Measurements from ENCODE around the gene OTUB1. TPM values are rescaled to one million over a fixed set of nuclear protein-coding genes. Genes with fewer than 3 reads are reported as not detected.
A peak's percentile ranks its signal among the peaks of the same experiment; 100 is the strongest.

OTUB1 gene
- total and polyA plus RNA-seq, 2 experiments from 2014 or later, result 48.3 to 123 TPM

GRCh38 chr11:64000026-64000739, 13.9 kb downstream of the OTUB1 start:
- Histone ChIP-seq H3K9me2 (ENCODE audit: insufficient read depth) (no peaks in the 10 kb centered on the region), H3K27me3 (replicated peaks; ENCODE audit: insufficient read depth) (no peaks in the 10 kb centered on the region), H2AFZ (peak overlapping the region; percentile 55; the same call in 1 of the 2 replicates), H3K27ac (no peak overlapping the region), H3K9ac (peak overlapping the region; percentile 37), H3K9me3 (ENCODE audit: low read depth) (no peaks in the 10 kb centered on the region), H4K20me1 (ENCODE audit: insufficient read depth) (no peaks in the 10 kb centered on the region), H3K36me3 (ENCODE audit: low read depth) (no peaks in the 10 kb centered on the region), H3K4me2 (ENCODE audit: unreplicated experiment) (peak overlapping the region; percentile 82), H3F3A (ENCODE audit: insufficient read depth) (no peaks in the 10 kb centered on the region), H3K4me3 (peak overlapping the region; percentile 67), H3K4me1 (ENCODE audit: insufficient read depth) (peaks cover 4% of the 10 kb centered on the region), H3K79me2 (ENCODE audit: insufficient read depth) (no peaks in the 10 kb centered on the region)
- 2 to 3% methylated on average over 18 to 31 of the region's 67 CpGs for WGBS, 2 experiments (ENCODE audit: low coverage in 1 of 2, low lambda C conversion rate in 2 of 2, missing lambda C conversion rate in 2 of 2)
- in situ Hi-C loops (cut with MboI), result loop anchor here (10.0 kb wide), 1 partner anchor 145 kb away; no protein-coding TSS in a partner anchor
- TF ChIP-seq EZH2phosphoT487 (IDR thresholded peaks at IDR 0.05; ENCODE audit: insufficient read depth, low read depth) (no peak), EZH2 (IDR thresholded peaks at IDR 0.05; ENCODE audit: insufficient read depth, poor library complexity, severe bottlenecking) (no peak)
- peak; percentile 89 for DNase-seq

GRCh38 chr11:64000740-64001483, 14.7 kb downstream of the OTUB1 start:
- Histone ChIP-seq H4K20me1 (ENCODE audit: insufficient read depth) (no peaks in the 10 kb centered on the region), H3K9me2 (ENCODE audit: insufficient read depth) (no peaks in the 10 kb centered on the region), H3K4me3 (peak overlapping the region; percentile 67), H3K36me3 (ENCODE audit: low read depth) (no peaks in the 10 kb centered on the region), H3K9me3 (ENCODE audit: low read depth) (no peaks in the 10 kb centered on the region), H3K4me1 (ENCODE audit: insufficient read depth) (peaks cover 4% of the 10 kb centered on the region), H3K79me2 (ENCODE audit: insufficient read depth) (no peaks in the 10 kb centered on the region), H3K27me3 (replicated peaks; ENCODE audit: insufficient read depth) (no peaks in the 10 kb centered on the region), H3K27ac (no peak overlapping the region), H3K4me2 (ENCODE audit: unreplicated experiment) (peak overlapping the region; percentile 82), H3K9ac (peak overlapping the region; percentile 37), H3F3A (ENCODE audit: insufficient read depth) (no peaks in the 10 kb centered on the region), H2AFZ (peak overlapping the region; percentile 55; the same call in 1 of the 2 replicates)
- WGBS, 2 experiments (ENCODE audit: low coverage in 1 of 2, low lambda C conversion rate in 2 of 2, missing lambda C conversion rate in 2 of 2), result 14 to 16% methylated on average over 45 to 56 of the region's 60 CpGs
- TF ChIP-seq EZH2 (IDR thresholded peaks at IDR 0.05; ENCODE audit: insufficient read depth, poor library complexity, severe bottlenecking) (no peak), EZH2phosphoT487 (IDR thresholded peaks at IDR 0.05; ENCODE audit: insufficient read depth, low read depth) (no peak)
- peak; percentile 16 for DNase-seq
- in situ Hi-C loops (cut with MboI), result loop anchor here (10.0 kb wide), 1 partner anchor 144 kb away; no protein-coding TSS in a partner anchor

GRCh38 chr11:64001484-64002420, 15.5 kb downstream of the OTUB1 start:
- Histone ChIP-seq H2AFZ (no peak overlapping the region), H3K79me2 (ENCODE audit: insufficient read depth) (no peaks in the 10 kb centered on the region), H3K27ac (no peak overlapping the region), H3K4me2 (ENCODE audit: unreplicated experiment) (no peak overlapping the region), H3K9me2 (ENCODE audit: insufficient read depth) (no peaks in the 10 kb centered on the region), H3K4me1 (ENCODE audit: insufficient read depth) (peaks cover 4% of the 10 kb centered on the region), H4K20me1 (ENCODE audit: insufficient read depth) (no peaks in the 10 kb centered on the region), H3K9ac (no peak overlapping the region), H3K4me3 (no peak overlapping the region), H3K27me3 (replicated peaks; ENCODE audit: insufficient read depth) (no peaks in the 10 kb centered on the region), H3F3A (ENCODE audit: insufficient read depth) (0 out of 2 replicates have a peak, but pooled peaks cover 2% of the 10 kb centered on the region), H3K36me3 (ENCODE audit: low read depth) (no peaks in the 10 kb centered on the region), H3K9me3 (ENCODE audit: low read depth) (no peaks in the 10 kb centered on the region)
- DNase-seq, result peak; percentile 33
- in situ Hi-C loops (cut with MboI), result loop anchor here (10.0 kb wide), 1 partner anchor 143 kb away; no protein-coding TSS in a partner anchor
- WGBS, 2 experiments (ENCODE audit: low coverage in 1 of 2, low lambda C conversion rate in 2 of 2, missing lambda C conversion rate in 2 of 2), result 62 to 65% methylated on average over 23 of the region's 23 CpGs
- TF ChIP-seq EZH2phosphoT487 (IDR thresholded peaks at IDR 0.05; ENCODE audit: insufficient read depth, low read depth) (no peak), EZH2 (IDR thresholded peaks at IDR 0.05; ENCODE audit: insufficient read depth, poor library complexity, severe bottlenecking) (no peak)
